Measurements from ENCODE around the gene ZGPAT. TPM values are rescaled to one million over a fixed set of nuclear protein-coding genes. Genes with fewer than 3 reads are reported as not detected.

Gene ZGPAT
- total RNA-seq, 1 experiment from 2014 or later: 35.8 TPM

DNA sequence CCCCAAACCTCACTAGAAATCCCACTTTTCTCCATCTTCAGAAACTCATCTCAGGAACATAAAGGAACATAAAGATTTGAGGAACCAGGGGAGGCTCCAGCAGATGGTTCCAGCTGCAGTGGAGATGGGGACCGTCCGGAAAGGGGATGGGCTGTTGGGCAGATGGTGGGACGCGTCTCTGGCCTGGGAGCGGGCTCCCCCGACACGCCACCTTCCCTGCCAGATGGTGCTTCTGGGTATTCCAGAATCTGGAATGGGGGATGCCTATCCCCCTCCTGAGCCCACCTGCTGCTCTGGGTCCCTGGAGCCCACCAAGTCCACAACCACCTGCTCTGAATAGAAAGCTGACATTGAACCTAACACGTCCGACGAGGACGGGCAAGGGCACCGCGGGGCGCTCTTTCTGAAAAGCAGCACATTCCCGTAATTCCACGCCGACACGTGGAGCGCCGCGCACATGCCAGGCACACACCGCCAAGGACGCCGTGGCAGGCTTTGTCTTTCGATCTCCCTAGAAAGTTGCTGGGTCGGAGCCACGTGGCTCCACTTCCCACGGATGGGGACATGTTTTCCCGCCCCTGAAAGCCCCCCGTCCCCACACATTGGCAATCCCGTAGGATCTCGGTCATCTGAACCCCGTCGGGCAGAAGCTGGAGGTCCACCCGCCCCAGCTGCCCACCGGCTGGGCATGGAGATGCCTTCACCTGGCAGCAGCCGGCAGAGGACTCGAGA, 59.0 kb downstream of the ZGPAT start:
- in situ Hi-C loops (cut with HindIII; ENCODE audit: low pct_unique_long_range_greater_than_20kb, low sequenced_read_pairs) (no loop called here), intact Hi-C loops (cut with micrococcal nuclease; ENCODE audit: unreplicated experiment) (no loop called here)
- no peak for ATAC-seq
- no peaks in the 10 kb centered on the region for H3K9me3 ChIP-seq (ENCODE audit: control insufficient read depth, insufficient read depth, low read depth, low read length)
- no peaks in the 10 kb centered on the region for H3K27me3 ChIP-seq (ENCODE audit: control insufficient read depth, insufficient read depth, low read length)
- H3K36me3 ChIP-seq (ENCODE audit: control insufficient read depth, insufficient read depth, low read length): no peaks in the 10 kb centered on the region
- TF ChIP-seq, protein P1, sequence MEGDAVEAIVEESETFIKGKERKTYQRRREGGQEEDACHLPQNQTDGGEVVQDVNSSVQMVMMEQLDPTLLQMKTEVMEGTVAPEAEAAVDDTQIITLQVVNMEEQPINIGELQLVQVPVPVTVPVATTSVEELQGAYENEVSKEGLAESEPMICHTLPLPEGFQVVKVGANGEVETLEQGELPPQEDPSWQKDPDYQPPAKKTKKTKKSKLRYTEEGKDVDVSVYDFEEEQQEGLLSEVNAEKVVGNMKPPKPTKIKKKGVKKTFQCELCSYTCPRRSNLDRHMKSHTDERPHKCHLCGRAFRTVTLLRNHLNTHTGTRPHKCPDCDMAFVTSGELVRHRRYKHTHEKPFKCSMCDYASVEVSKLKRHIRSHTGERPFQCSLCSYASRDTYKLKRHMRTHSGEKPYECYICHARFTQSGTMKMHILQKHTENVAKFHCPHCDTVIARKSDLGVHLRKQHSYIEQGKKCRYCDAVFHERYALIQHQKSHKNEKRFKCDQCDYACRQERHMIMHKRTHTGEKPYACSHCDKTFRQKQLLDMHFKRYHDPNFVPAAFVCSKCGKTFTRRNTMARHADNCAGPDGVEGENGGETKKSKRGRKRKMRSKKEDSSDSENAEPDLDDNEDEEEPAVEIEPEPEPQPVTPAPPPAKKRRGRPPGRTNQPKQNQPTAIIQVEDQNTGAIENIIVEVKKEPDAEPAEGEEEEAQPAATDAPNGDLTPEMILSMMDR (IDR thresholded peaks at IDR 0.05): no peak
- TF ChIP-seq TCF7L2 (IDR thresholded peaks at IDR 0.05; ENCODE audit: low read depth, low read length): no peak
- TF ChIP-seq POLR2AphosphoS5 (IDR thresholded peaks at IDR 0.05; ENCODE audit: low read depth, low read length): no peak
- TF ChIP-seq, protein P2, sequence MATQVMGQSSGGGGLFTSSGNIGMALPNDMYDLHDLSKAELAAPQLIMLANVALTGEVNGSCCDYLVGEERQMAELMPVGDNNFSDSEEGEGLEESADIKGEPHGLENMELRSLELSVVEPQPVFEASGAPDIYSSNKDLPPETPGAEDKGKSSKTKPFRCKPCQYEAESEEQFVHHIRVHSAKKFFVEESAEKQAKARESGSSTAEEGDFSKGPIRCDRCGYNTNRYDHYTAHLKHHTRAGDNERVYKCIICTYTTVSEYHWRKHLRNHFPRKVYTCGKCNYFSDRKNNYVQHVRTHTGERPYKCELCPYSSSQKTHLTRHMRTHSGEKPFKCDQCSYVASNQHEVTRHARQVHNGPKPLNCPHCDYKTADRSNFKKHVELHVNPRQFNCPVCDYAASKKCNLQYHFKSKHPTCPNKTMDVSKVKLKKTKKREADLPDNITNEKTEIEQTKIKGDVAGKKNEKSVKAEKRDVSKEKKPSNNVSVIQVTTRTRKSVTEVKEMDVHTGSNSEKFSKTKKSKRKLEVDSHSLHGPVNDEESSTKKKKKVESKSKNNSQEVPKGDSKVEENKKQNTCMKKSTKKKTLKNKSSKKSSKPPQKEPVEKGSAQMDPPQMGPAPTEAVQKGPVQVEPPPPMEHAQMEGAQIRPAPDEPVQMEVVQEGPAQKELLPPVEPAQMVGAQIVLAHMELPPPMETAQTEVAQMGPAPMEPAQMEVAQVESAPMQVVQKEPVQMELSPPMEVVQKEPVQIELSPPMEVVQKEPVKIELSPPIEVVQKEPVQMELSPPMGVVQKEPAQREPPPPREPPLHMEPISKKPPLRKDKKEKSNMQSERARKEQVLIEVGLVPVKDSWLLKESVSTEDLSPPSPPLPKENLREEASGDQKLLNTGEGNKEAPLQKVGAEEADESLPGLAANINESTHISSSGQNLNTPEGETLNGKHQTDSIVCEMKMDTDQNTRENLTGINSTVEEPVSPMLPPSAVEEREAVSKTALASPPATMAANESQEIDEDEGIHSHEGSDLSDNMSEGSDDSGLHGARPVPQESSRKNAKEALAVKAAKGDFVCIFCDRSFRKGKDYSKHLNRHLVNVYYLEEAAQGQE (IDR thresholded peaks at IDR 0.05; ENCODE audit: insufficient read depth in 1 of 2, low read depth in 2 of 2, low read length in 1 of 2): no peak
- no peak for TF ChIP-seq SIN3A (IDR thresholded peaks at IDR 0.05; ENCODE audit: borderline replicate concordance, insufficient read depth, low read depth, low read length)
- POLR2A ChIA-PET: no interaction called here
- BruUV-seq (replicated peaks): no TSS peak
- CTCF ChIA-PET: interaction anchor here (0.6 to 0.7 kb wide), 2 partner anchors 29 to 44 kb away, joined by 4 to 9 read pairs; no protein-coding TSS in a partner anchor
- H3K4me1 ChIP-seq (ENCODE audit: control insufficient read depth, insufficient read depth, low read length): no peaks in the 10 kb centered on the region
- DNase-seq (ENCODE audit: low read depth, low spot score): no peak
- H3K27ac ChIP-seq (ENCODE audit: low read length): no peak overlapping the region
- H3K4me3 ChIP-seq (ENCODE audit: low read depth in 2 of 2, low read length in 2 of 2): no peak overlapping the region

DNA sequence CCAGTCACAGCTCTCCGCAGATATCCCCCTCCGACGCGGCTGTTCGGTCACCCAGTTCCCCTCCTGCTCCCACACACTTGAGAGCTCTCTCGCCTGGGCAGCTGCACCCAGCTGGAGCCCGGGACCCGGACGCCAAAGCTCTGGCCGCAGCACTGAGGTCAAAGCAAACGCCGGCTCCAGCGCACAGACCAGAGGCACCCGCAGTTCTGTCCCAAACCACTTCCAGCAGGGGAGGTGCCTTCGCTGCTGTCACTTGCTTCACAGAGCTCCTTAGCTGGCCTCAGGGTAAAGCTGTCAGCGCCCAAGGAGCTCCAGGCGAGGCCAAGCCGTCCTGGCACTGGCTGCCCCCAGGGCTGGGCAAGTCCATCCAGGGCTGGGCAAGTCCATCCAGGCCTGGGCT, 59.6 kb downstream of the ZGPAT start:
- ATAC-seq: no peak

More for the DNA sequence above, 59.6 kb downstream of the ZGPAT start:
- in situ Hi-C loops (cut with HindIII; ENCODE audit: low pct_unique_long_range_greater_than_20kb, low sequenced_read_pairs): no loop called here
- ChIA-PET CTCF (no interaction called here), POLR2A (no interaction called here)
- H3K9me3 ChIP-seq (ENCODE audit: control insufficient read depth, insufficient read depth, low read depth, low read length): no peaks in the 10 kb centered on the region
- no peaks in the 10 kb centered on the region for H3K36me3 ChIP-seq (ENCODE audit: control insufficient read depth, insufficient read depth, low read length)
- no peak overlapping the region for H3K27ac ChIP-seq (ENCODE audit: low read length)
- DNase-seq (ENCODE audit: low read depth, low spot score): no peak
- TF ChIP-seq TCF7L2 (IDR thresholded peaks at IDR 0.05; ENCODE audit: low read depth, low read length) (no peak), POLR2AphosphoS5 (IDR thresholded peaks at IDR 0.05; ENCODE audit: low read depth, low read length) (no peak), SIN3A (IDR thresholded peaks at IDR 0.05; ENCODE audit: borderline replicate concordance, insufficient read depth, low read depth, low read length) (no peak)
- TF ChIP-seq, protein P2 (IDR thresholded peaks at IDR 0.05; ENCODE audit: insufficient read depth in 1 of 2, low read depth in 2 of 2, low read length in 1 of 2): no peak
- TF ChIP-seq, protein P1 (IDR thresholded peaks at IDR 0.05): no peak
- no TSS peak for BruUV-seq (replicated peaks)
- H3K4me1 ChIP-seq (ENCODE audit: control insufficient read depth, insufficient read depth, low read length): no peaks in the 10 kb centered on the region
- intact Hi-C loops (cut with micrococcal nuclease; ENCODE audit: unreplicated experiment): no loop called here
- H3K27me3 ChIP-seq (ENCODE audit: control insufficient read depth, insufficient read depth, low read length): no peaks in the 10 kb centered on the region
- H3K4me3 ChIP-seq (ENCODE audit: low read depth in 2 of 2, low read length in 2 of 2): no peak overlapping the region

All from Panc1 (cell line).